Endothelial cell of umbilical vein (primary cell): ENCODE results near the gene NEURL2. TPM values are rescaled to one million over a fixed set of nuclear protein-coding genes. Genes with fewer than 3 reads are reported as not detected.
A peak's percentile ranks its signal among the peaks of the same experiment; 100 is the strongest.

Source experiments
- BruUV-seq: library from RNA; stranded (reverse); fragments of 400-500 nt; replicated peaks from 2 replicates; lab custom pipeline; 2021; lab: Mats Ljungman, UMichigan
- CTCF ChIA-PET: fragments of 300-600, 350-600 bp; sonication (Branson Sonifier 250); formaldehyde crosslinking; loops from one replicate; lab custom pipeline; 2021; ENCODE audit warnings: antibody characterized with exemption, inconsistent platforms; lab: Charles Lee
- POLR2A ChIA-PET: fragments of 300-600, 350-600 bp; sonication (Branson Sonifier 250); formaldehyde crosslinking; loops from one replicate; lab custom pipeline; 2021; ENCODE audit warnings: antibody characterized with exemption, inconsistent platforms; lab: Charles Lee
- DNase-seq: peaks from one replicate; pipeline ENCODE4 v3.0.0-alpha.2; 2011; ENCODE audit warnings: low read depth, low spot score
- FAIRE-seq: peaks from 2 replicates; lab custom pipeline; 2011; peaks lifted over from hg19 to GRCh38; lab: Jason Lieb, UNC
- H2AFZ ChIP-seq: 2 replicates; pipeline ENCODE4 v1.6.0; 2012; ENCODE audit warnings: low read depth, low read length, control low read depth, inconsistent platforms
- H3K27ac ChIP-seq: 2 replicates; pipeline ENCODE4 v1.5.1; 2011; ENCODE audit warnings: low read depth, mild to moderate bottlenecking, control low read depth, low read length, moderate library complexity; ENCODE audit not compliant: insufficient read depth
- H3K27me3 ChIP-seq, 2 experiments: 2 replicates each; pipeline versions ENCODE4 v1.6.0 to v1.6.1; 2011; ENCODE audit warnings: low read length in 2 of 2, mixed read lengths in 1 of 2; ENCODE audit not compliant: control insufficient read depth in 2 of 2, insufficient read depth in 2 of 2
- H3K36me3 ChIP-seq, 2 experiments: 2 replicates in 1 of 2; 3 replicates in 1 of 2; pipeline ENCODE4 v1.5.1; 2011; ENCODE audit warnings: low read length in 2 of 2, mild to moderate bottlenecking in 1 of 2, moderate library complexity in 1 of 2; ENCODE audit not compliant: control insufficient read depth in 2 of 2, insufficient read depth in 2 of 2; ENCODE audit errors: extremely low read depth in 1 of 2
- H3K4me1 ChIP-seq: 3 replicates; pipeline ENCODE4 v1.5.1; 2011; ENCODE audit warnings: mild to moderate bottlenecking, low read length; ENCODE audit not compliant: control insufficient read depth, insufficient read depth; ENCODE audit errors: extremely low read depth
- H3K4me2 ChIP-seq: 2 replicates; pipeline ENCODE4 v1.6.1; 2011; ENCODE audit warnings: low read length, control low read depth, mixed read lengths; ENCODE audit not compliant: insufficient read depth
- H3K4me3 ChIP-seq, 3 experiments: fragments of 200-600 bp in 1 of 3; sonication (generic), shearing (Covaris generic) in 1 of 3; replicated peaks in 1 of 3; 2 replicates each; pipeline ENCODE4 v1.5.1; 2011 to 2016; ENCODE audit warnings: control low read depth in 3 of 3, low read length in 3 of 3, mild to moderate bottlenecking in 2 of 3, inconsistent platforms in 1 of 3, low read depth in 1 of 3, moderate library complexity in 1 of 3; ENCODE audit not compliant: insufficient read depth in 1 of 3
- H3K79me2 ChIP-seq: 2 replicates; pipeline ENCODE4 v1.6.0; 2012; ENCODE audit warnings: low read length, inconsistent platforms; ENCODE audit not compliant: control insufficient read depth, insufficient read depth
- H3K9ac ChIP-seq: replicated peaks from 2 replicates; pipeline ENCODE3; 2011; ENCODE audit warnings: low read length, control low read depth; ENCODE audit not compliant: insufficient read depth; ENCODE audit errors: extremely low read depth
- H3K9me1 ChIP-seq: replicated peaks from 3 replicates; pipeline ENCODE4 v1.6.0; 2011; ENCODE audit warnings: mild to moderate bottlenecking, low read length; ENCODE audit not compliant: control insufficient read depth, insufficient read depth; ENCODE audit errors: extremely low read depth
- H3K9me3 ChIP-seq: replicated peaks from 2 replicates; pipeline ENCODE4 v1.5.1; 2012; ENCODE audit warnings: low read length, inconsistent platforms; ENCODE audit not compliant: control insufficient read depth, insufficient read depth
- H4K20me1 ChIP-seq: replicated peaks from 2 replicates; pipeline ENCODE3; 2011; ENCODE audit warnings: mild to moderate bottlenecking, low read length; ENCODE audit not compliant: control insufficient read depth, insufficient read depth; ENCODE audit errors: extremely low read depth
- EZH2 ChIP-seq: IDR thresholded peaks from 2 replicates; pipeline ENCODE4 v1.6.1; 2012; ENCODE audit warnings: borderline replicate concordance, low read depth, mild to moderate bottlenecking, moderate library complexity, low read length, inconsistent platforms; ENCODE audit not compliant: severe bottlenecking
- FOS ChIP-seq: IDR thresholded peaks from 2 replicates; pipeline ENCODE4 v1.6.1; 2011; ENCODE audit warnings: mild to moderate bottlenecking, low read length, moderate library complexity, borderline replicate concordance; ENCODE audit not compliant: insufficient read depth
- GATA2 ChIP-seq: IDR thresholded peaks from 2 replicates; pipeline ENCODE4 v1.7.0; 2011; ENCODE audit warnings: low read depth, mild to moderate bottlenecking, moderate library complexity, mixed read lengths, low read length; ENCODE audit not compliant: insufficient read length, insufficient read depth
- POLR2AphosphoS5 ChIP-seq: IDR thresholded peaks from 2 replicates; pipeline ENCODE4 v1.6.1; 2012; ENCODE audit warnings: low read depth, mild to moderate bottlenecking, control low read depth, low read length, moderate library complexity; ENCODE audit not compliant: insufficient read depth
- dilution Hi-C: fragments of 300-500 bp; cut with MboI; formaldehyde crosslinking; loops from one replicate; pipeline ENCODE4 v1.15.0; 2019; ENCODE audit warnings: low sequenced_read_pairs; ENCODE audit not compliant: extremely low pct_ligation_motif_present
- intact Hi-C: fragments of 100-400 bp; cut with micrococcal nuclease; formaldehyde crosslinking; loops from one replicate; pipeline ENCODE4 v1.10.0; 2022
- polyA plus RNA-seq, 4 experiments: library from polyadenylated mRNA; depleted of rRNA in 3 of 4; stranded (reverse) in 3 of 4; unstranded in 1 of 4; fragments of >200 nt; gene quantifications; 2 replicates each; pipeline versions ENCODE4 v1.2.1 to v1.2.3, GENCODE V29; 2011 to 2012; ENCODE audit warnings: missing spikeins in 1 of 4
- total RNA-seq: library from RNA; stranded (reverse); gene quantifications from 2 replicates; pipeline ENCODE4 v1.2.3, GENCODE V29; 2021

The NEURL2 gene
- total and polyA plus RNA-seq, 2 donors (not counting 3 experiments of a cell fraction or from before 2014, with no cell fraction given): 2.8 to 5.4 TPM

DNA sequence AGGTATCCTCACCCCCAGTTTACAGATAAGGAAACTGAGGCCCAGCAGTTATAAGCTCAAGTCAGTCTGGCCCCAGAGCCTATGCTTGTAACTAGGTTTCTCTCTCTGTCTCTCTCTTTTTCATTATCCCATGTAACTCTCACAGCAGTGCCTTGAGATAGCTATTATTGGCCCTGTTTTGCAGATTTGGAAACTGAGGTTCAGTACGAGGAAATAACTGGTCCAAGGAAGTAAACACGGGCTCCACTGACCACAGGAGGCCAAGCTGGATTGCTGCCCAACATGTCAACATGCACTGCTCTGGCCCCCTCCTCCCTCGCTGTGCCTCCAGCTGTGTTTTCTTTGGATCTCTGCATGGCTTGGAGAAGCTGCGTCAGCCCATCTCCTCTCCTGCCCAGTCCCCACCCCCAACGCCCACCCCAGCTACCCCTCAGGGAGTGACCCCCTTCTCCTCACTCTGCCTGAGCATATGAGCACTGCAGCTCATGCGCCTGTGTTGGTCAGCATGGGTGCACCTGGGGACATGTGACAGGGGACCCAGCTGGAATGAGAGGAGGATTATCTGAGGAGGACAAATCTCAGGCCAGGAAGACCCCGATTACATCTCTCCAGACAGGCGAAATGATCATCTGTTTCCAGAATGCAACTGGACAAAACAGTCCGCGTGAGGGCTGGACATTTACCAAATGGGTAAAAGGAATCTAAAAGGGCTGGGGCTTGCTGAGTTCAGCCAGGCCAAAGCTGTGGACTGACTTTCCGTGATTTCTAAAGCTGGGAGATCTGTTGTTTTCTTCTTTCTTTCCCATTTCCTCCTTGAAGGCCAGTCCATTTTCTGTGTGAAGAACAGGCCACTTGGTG, 28.8 kb upstream of the NEURL2 start:
- ChIA-PET POLR2A (interaction anchor here (0.6 to 2.5 kb wide), 3 partner anchors 15 to 1191 kb away, joined by 3 to 20 read pairs (median 8); partner anchors contain the start of gene PCIF1), CTCF (interaction anchor here (0.8 to 2.8 kb wide), 9 partner anchors 8 to 96 kb away, joined by 3 to 19 read pairs (median 4); partner anchors contain the start of genes PCIF1 and ZSWIM1)
- intact Hi-C loops (loop anchor here (1.0 to 10.0 kb wide), 2 partner anchors 8 to 575 kb away; partner anchors contain the start of gene SDC4), dilution Hi-C loops (no loop called here)
- Histone ChIP-seq H3K79me2 (no peaks in the 10 kb centered on the region), H2AFZ (peak overlapping the region; percentile 28), H4K20me1 (no peaks in the 10 kb centered on the region), H3K9me1 (no peaks in the 10 kb centered on the region), H3K36me3 (no peaks in the 10 kb centered on the region), H3K9me3 (no peaks in the 10 kb centered on the region), H3K27ac (peak overlapping the region; percentile 16), H3K4me2 (no peak overlapping the region), H3K4me3 (no peak overlapping the region), H3K9ac (no peak overlapping the region), H3K27me3 (no peaks in the 10 kb centered on the region), H3K4me1 (peaks cover 25% of the 10 kb centered on the region)
- FAIRE-seq (peak; percentile 84), DNase-seq (peak; percentile 94)
- BruUV-seq: no TSS peak
- no peak for TF ChIP-seq FOS
- peak; percentile 61 for TF ChIP-seq POLR2AphosphoS5
- TF ChIP-seq GATA2: no peak
- TF ChIP-seq EZH2: no peak
